Aorta (tissue), 5 donors: ENCODE measurements around the gene SOX15. TPM values are rescaled to one million over a fixed set of nuclear protein-coding genes. Genes with fewer than 3 reads are reported as not detected.

ENCODE experiments used
- ATAC-seq: fragments of 200-7000 bp; cut with Tn5 transposase; one replicate; pipeline ENCODE4 v1.9.1; 2022; ENCODE audit warnings: moderate library complexity; ENCODE audit not compliant: low FRiP score
- DNase-seq, 2 donors: peaks; one replicate each; pipeline ENCODE4 v3.0.0-alpha.2; 2020
- H3K27ac ChIP-seq, 2 donors: one replicate each; pipeline ENCODE4 v1.5.1; 2013; ENCODE audit warnings: low read length in 2 of 2, mild to moderate bottlenecking in 2 of 2, moderate library complexity in 2 of 2, control low read depth in 1 of 2, inconsistent platforms in 1 of 2, low read depth in 1 of 2
- H3K27me3 ChIP-seq, 2 donors: one replicate each; pipeline ENCODE4 v1.6.1; 2013; ENCODE audit warnings: control low read depth in 1 of 2, low read length in 1 of 2, mild to moderate bottlenecking in 1 of 2, moderate library complexity in 1 of 2; ENCODE audit not compliant: insufficient read depth in 2 of 2, control insufficient read depth in 1 of 2
- H3K36me3 ChIP-seq, 2 donors: one replicate each; pipeline ENCODE4 v1.6.1; 2013; ENCODE audit warnings: control low read depth in 1 of 2, low read length in 1 of 2, mild to moderate bottlenecking in 1 of 2; ENCODE audit not compliant: insufficient read depth in 2 of 2, control insufficient read depth in 1 of 2
- H3K4me1 ChIP-seq, 2 donors: one replicate each; pipeline ENCODE4 v1.6.1; 2013; ENCODE audit warnings: low read length in 2 of 2, control low read depth in 1 of 2, mild to moderate bottlenecking in 1 of 2, moderate library complexity in 1 of 2; ENCODE audit not compliant: insufficient read depth in 2 of 2, control insufficient read depth in 1 of 2
- H3K4me3 ChIP-seq, 2 donors: one replicate each; pipeline ENCODE4 v1.5.1; 2013; ENCODE audit warnings: low read length in 2 of 2, control low read depth in 1 of 2, mild to moderate bottlenecking in 1 of 2
- H3K9me3 ChIP-seq: one replicate; pipeline ENCODE4 v1.6.1; 2013; ENCODE audit warnings: mild to moderate bottlenecking, low read length; ENCODE audit not compliant: control insufficient read depth
- WGBS, 2 donors: extraction: QIAGEN DNeasy Blood & Tissue Kit; methylation state at CpG; one replicate each; pipeline ENCODE4 v1.1.7; 2013; 5-methylcytosine and 5-hydroxymethylcytosine counted together
- intact Hi-C, 2 donors: fragments of 100-400 bp; cut with DNase I; formaldehyde crosslinking; loops; one replicate each; pipeline versions ENCODE4 v1.14.2 to v1.15.0; 2022
- polyA plus RNA-seq, 2 donors: library from polyadenylated mRNA; stranded (reverse); fragments of 200-250 nt; gene quantifications; one replicate each; pipeline ENCODE4 v1.2.3, GENCODE V29; 2013
- total RNA-seq, 2 donors: library from RNA; stranded (reverse); fragmentation: NEBNext Ultra II Directional; extraction: Animal tissue kit (Norgen Biotek cat#: 25700); gene quantifications; one replicate each; pipeline ENCODE4 v1.2.1, GENCODE V29; 2021
- donor health status: healthy with polysubstance abuse.
- donor health status: Bipolar disorder and iron deficiency.
- donor health status: DM: no; HTN: no; CAD: no.
- donor health status: DM: no; HTN: no; CAD: no.
- donor health status: DM: yes; HTN: yes; CAD: no.

The SOX15 gene
- total and polyA plus RNA-seq, 4 donors = 0.50 to 2.8 (median 1.7) TPM

- intact Hi-C loops = no loop called here
- Histone ChIP-seq H3K36me3 (peaks cover 11 to 22% of the 10 kb centered on the region in 2 donors), H3K4me1 (no peaks in the 10 kb centered on the region), H3K9me3 (no peaks in the 10 kb centered on the region), H3K27me3 (no peaks in the 10 kb centered on the region), H3K27ac (no peak overlapping the region), H3K4me3 (no peak overlapping the region)
- DNase-seq (no peak), ATAC-seq (no peak)
- 89 to 92% methylated on average over 23 of the region's 23 CpGs for WGBS, 2 donors
Observed at GRCh38 chr17:7592422-7593021, 2.6 kb upstream of the SOX15 start.

- Histone ChIP-seq H3K4me1 (no peaks in the 10 kb centered on the region), H3K9me3 (no peaks in the 10 kb centered on the region), H3K36me3 (peaks cover 11 to 22% of the 10 kb centered on the region in 2 donors), H3K27me3 (no peaks in the 10 kb centered on the region), H3K27ac (no peak overlapping the region), H3K4me3 (no peak overlapping the region)
- ATAC-seq (no peak), DNase-seq (no peak)
- intact Hi-C loops = loop anchor here in 1 of 2 donors (2.0 kb wide), 1 partner anchor 79 kb away; no protein-coding TSS in a partner anchor
- WGBS, 2 donors = 83 to 86% methylated on average over 5 of the region's 5 CpGs
Observed at GRCh38 chr17:7591596-7591995, 1.7 kb upstream of the SOX15 start.

- H3K36me3 ChIP-seq = peaks cover 11 to 21% of the 10 kb centered on the region in 2 donors
- intact Hi-C loops = loop anchor here in 1 of 2 donors (2.0 kb wide), 1 partner anchor 78 kb away; no protein-coding TSS in a partner anchor
- no peak for ATAC-seq
- WGBS, 2 donors = 66 to 72% methylated on average over 4 of the region's 4 CpGs
- no peaks in the 10 kb centered on the region for H3K9me3 ChIP-seq
- no peak overlapping the region for H3K27ac ChIP-seq
- no peaks in the 10 kb centered on the region for H3K27me3 ChIP-seq
- no peak overlapping the region for H3K4me3 ChIP-seq
- no peak for DNase-seq
- H3K4me1 ChIP-seq = no peaks in the 10 kb centered on the region
Observed at GRCh38 chr17:7590743-7591142, 849 bp upstream of the SOX15 start.

- ATAC-seq = peak; percentile 91
- H3K36me3 ChIP-seq = peaks cover 11 to 14% of the 10 kb centered on the region in 2 donors
- intact Hi-C loops = loop anchor here (2.0 to 5.0 kb wide), 2 partner anchors 67 to 77 kb away; no protein-coding TSS in a partner anchor
Observed at GRCh38 chr17:7589204-7589868, 558 bp downstream of the SOX15 start.

GRCh38 chr17:7588553-7589203 is 1.2 kb downstream of the SOX15 start:
- H3K4me1 ChIP-seq = no peaks in the 10 kb centered on the region
- no peak overlapping the region for H3K27ac ChIP-seq
- peak overlapping the region in 1 of 2 donors; percentile 14 for H3K4me3 ChIP-seq
- DNase-seq = peak in 1 of 2 donors; percentile 80
- H3K36me3 ChIP-seq = peaks cover 9 to 14% of the 10 kb centered on the region in 2 donors
- intact Hi-C loops = loop anchor here (2.0 to 5.0 kb wide), 2 partner anchors 66 to 76 kb away; no protein-coding TSS in a partner anchor
- H3K27me3 ChIP-seq = no peaks in the 10 kb centered on the region
- H3K9me3 ChIP-seq = no peaks in the 10 kb centered on the region
- 36 to 49% methylated on average over 30 of the region's 30 CpGs for WGBS, 2 donors
- ATAC-seq = peak; percentile 1

More at GRCh38 chr17:7589204-7589868, 558 bp downstream of the SOX15 start:
- H3K4me3 ChIP-seq = peak overlapping the region in 1 of 2 donors; percentile 14
- H3K27ac ChIP-seq = no peak overlapping the region
- peak; percentile 92 to 96 for DNase-seq
- H3K27me3 ChIP-seq = no peaks in the 10 kb centered on the region
- 8 to 9% methylated on average over 55 to 56 of the region's 56 CpGs for WGBS, 2 donors
- H3K9me3 ChIP-seq = no peaks in the 10 kb centered on the region
- H3K4me1 ChIP-seq = no peaks in the 10 kb centered on the region

- intact Hi-C loops = loop anchor here (2.0 to 5.0 kb wide), 2 partner anchors 65 to 75 kb away; no protein-coding TSS in a partner anchor
- DNase-seq = no peak
- Histone ChIP-seq H3K9me3 (no peaks in the 10 kb centered on the region), H3K4me3 (no peak overlapping the region), H3K36me3 (peaks cover 2 to 7% of the 10 kb centered on the region in 2 donors), H3K27ac (no peak overlapping the region), H3K4me1 (no peaks in the 10 kb centered on the region), H3K27me3 (no peaks in the 10 kb centered on the region)
- WGBS, 2 donors = 66 to 68% methylated on average over 12 of the region's 12 CpGs
- no peak for ATAC-seq
Observed at GRCh38 chr17:7587420-7588151, 2.3 kb downstream of the SOX15 start.

GRCh38 chr17:7586673-7587419 is 3.0 kb downstream of the SOX15 start:
- no peak for DNase-seq

More at GRCh38 chr17:7586673-7587419, 3.0 kb downstream of the SOX15 start:
- Histone ChIP-seq H3K4me1 (peaks cover 0 to 4% of the 10 kb centered on the region in 2 donors), H3K9me3 (no peaks in the 10 kb centered on the region), H3K4me3 (no peak overlapping the region), H3K27me3 (no peaks in the 10 kb centered on the region), H3K36me3 (peaks cover 0 to 2% of the 10 kb centered on the region in 2 donors), H3K27ac (no peak overlapping the region)
- intact Hi-C loops = loop anchor here in 1 of 2 donors (5.0 kb wide), 1 partner anchor 75 kb away; no protein-coding TSS in a partner anchor
- 69 to 71% methylated on average over 9 of the region's 9 CpGs for WGBS, 2 donors
- ATAC-seq = no peak
